Panc1 (cell line): ENCODE measurements around the gene RMC1. TPM values are rescaled to one million over a fixed set of nuclear protein-coding genes. Genes with fewer than 3 reads are reported as not detected.

Experiments
- ATAC-seq: fragments of 200-7000 bp; cut with Tn5 transposase; 2 replicates; pipeline ENCODE4 v1.9.1; 2020; ENCODE audit warnings: mild to moderate bottlenecking, moderate library complexity
- BruUV-seq: library from RNA; stranded (reverse); fragments of 400-500 nt; replicated peaks from 2 replicates; lab custom pipeline; 2021; lab: Mats Ljungman, UMichigan
- CTCF ChIA-PET: fragments of 300-600 bp; sonication (Branson Sonifier 250); formaldehyde crosslinking; loops from one replicate; lab custom pipeline; 2022; ENCODE audit warnings: antibody characterized with exemption; lab: Charles Lee
- POLR2A ChIA-PET: fragments of 300-600 bp; sonication (Branson Sonifier 250); formaldehyde crosslinking; loops from one replicate; lab custom pipeline; 2022; ENCODE audit warnings: antibody characterized with exemption; lab: Charles Lee
- DNase-seq: peaks from one replicate; pipeline ENCODE4 v3.0.0-alpha.2; 2010; ENCODE audit warnings: low read depth, low spot score
- H3K27ac ChIP-seq: 2 replicates; pipeline ENCODE4 v1.5.1; 2011; ENCODE audit warnings: mild to moderate bottlenecking, low read length, inconsistent platforms
- H3K27me3 ChIP-seq: fragments of 200-500 bp; sonication (Bioruptor generic); 2 replicates; pipeline ENCODE4 v1.6.0; 2014; ENCODE audit warnings: low read length, inconsistent platforms; ENCODE audit not compliant: control insufficient read depth, insufficient read depth
- H3K36me3 ChIP-seq: fragments of 200-500 bp; sonication (Bioruptor generic); 2 replicates; pipeline ENCODE4 v1.5.1; 2014; ENCODE audit warnings: inconsistent platforms, mild to moderate bottlenecking, low read length, moderate library complexity; ENCODE audit not compliant: control insufficient read depth, insufficient read depth
- H3K4me1 ChIP-seq: 2 replicates; pipeline ENCODE4 v1.5.1; 2011; ENCODE audit warnings: inconsistent platforms, mild to moderate bottlenecking, low read length, moderate library complexity; ENCODE audit not compliant: control insufficient read depth, insufficient read depth
- H3K4me3 ChIP-seq, 2 experiments: 2 replicates each; pipeline ENCODE4 v1.5.1; 2011 to 2012; ENCODE audit warnings: low read depth in 2 of 2, low read length in 2 of 2, mild to moderate bottlenecking in 2 of 2, inconsistent platforms in 1 of 2, moderate library complexity in 1 of 2
- H3K9me3 ChIP-seq: fragments of 200-500 bp; sonication (Bioruptor generic); 2 replicates; pipeline ENCODE4 v1.5.1; 2014; ENCODE audit warnings: low read depth, mild to moderate bottlenecking, inconsistent platforms, low read length, moderate library complexity; ENCODE audit not compliant: control insufficient read depth, insufficient read depth
- CTCF ChIP-seq: fragments of 450-650 bp; IDR thresholded peaks from 2 replicates; pipeline ENCODE4 v1.5.1; 2017; ENCODE audit warnings: mild to moderate bottlenecking
- POLR2AphosphoS5 ChIP-seq: IDR thresholded peaks from 2 replicates; pipeline ENCODE4 v1.6.1; 2012; ENCODE audit warnings: mild to moderate bottlenecking, low read depth, low read length, moderate library complexity
- REST ChIP-seq, 2 experiments: IDR thresholded peaks; 2 replicates each; pipeline ENCODE4 v1.6.1; 2011 to 2012; ENCODE audit warnings: low read depth in 2 of 2, control low read depth in 1 of 2, low read length in 1 of 2, mild to moderate bottlenecking in 1 of 2, moderate library complexity in 1 of 2; ENCODE audit not compliant: insufficient read depth in 1 of 2
- SIN3A ChIP-seq: IDR thresholded peaks from 2 replicates; pipeline ENCODE4 v1.6.1; 2012; ENCODE audit warnings: low read depth, mild to moderate bottlenecking, low read length, moderate library complexity, borderline replicate concordance; ENCODE audit not compliant: insufficient read depth
- TCF7L2 ChIP-seq: IDR thresholded peaks from 2 replicates; pipeline ENCODE4 v1.6.1; 2011; ENCODE audit warnings: mild to moderate bottlenecking, low read depth, low read length, inconsistent platforms
- in situ Hi-C: cut with HindIII; loops from 2 replicates; pipeline ENCODE4 v1.10.0; 2016; ENCODE audit warnings: low sequenced_read_pairs, low pct_unique_long_range_greater_than_20kb
- intact Hi-C: fragments of 100-400 bp; cut with micrococcal nuclease; formaldehyde crosslinking; loops from one replicate; pipeline ENCODE4 v1.10.0; 2022; ENCODE audit not compliant: unreplicated experiment
- total RNA-seq: library from RNA; stranded (reverse); gene quantifications from one replicate; pipeline ENCODE4 v1.2.1, GENCODE V29; 2021; ENCODE audit not compliant: unreplicated experiment

RMC1 gene
- total RNA-seq, 1 experiment from 2014 or later: 57.4 TPM

- Histone ChIP-seq H3K4me3 (no peak overlapping the region), H3K27me3 (no peaks in the 10 kb centered on the region), H3K4me1 (no peaks in the 10 kb centered on the region), H3K27ac (no peak overlapping the region), H3K36me3 (peaks cover 26% of the 10 kb centered on the region), H3K9me3 (no peaks in the 10 kb centered on the region)
- in situ Hi-C loops: no loop called here
- POLR2A ChIA-PET: no interaction called here
- ATAC-seq (no peak), DNase-seq (no peak)
- no peak for TF ChIP-seq REST (IDR thresholded peaks at IDR 0.05; ENCODE audit: insufficient read depth in 1 of 2, low read depth in 2 of 2, low read length in 1 of 2)
- no peak for TF ChIP-seq SIN3A
- no peak for TF ChIP-seq TCF7L2
- TF ChIP-seq CTCF: no peak
- TF ChIP-seq POLR2AphosphoS5: no peak
- intact Hi-C loops: no loop called here
- BruUV-seq: no TSS peak
- CTCF ChIA-PET: no interaction called here
Observed at GRCh38 chr18:23523429-23524212, 20.3 kb downstream of the RMC1 start.

GRCh38 chr18:23524213-23524707, 20.9 kb downstream of the RMC1 start:
- intact Hi-C loops (no loop called here), in situ Hi-C loops (no loop called here)
- ATAC-seq (no peak), DNase-seq (no peak)
- H3K4me1 ChIP-seq: no peaks in the 10 kb centered on the region
- TF ChIP-seq CTCF (no peak), TCF7L2 (no peak), REST (IDR thresholded peaks at IDR 0.05; ENCODE audit: insufficient read depth in 1 of 2, low read depth in 2 of 2, low read length in 1 of 2) (no peak), SIN3A (no peak), POLR2AphosphoS5 (no peak)
- no peak overlapping the region for H3K27ac ChIP-seq
- no peak overlapping the region for H3K4me3 ChIP-seq
- ChIA-PET CTCF (no interaction called here), POLR2A (no interaction called here)
- no peaks in the 10 kb centered on the region for H3K9me3 ChIP-seq
- peaks cover 28% of the 10 kb centered on the region for H3K36me3 ChIP-seq
- no TSS peak for BruUV-seq
- no peaks in the 10 kb centered on the region for H3K27me3 ChIP-seq
